HepG2 (cell line): ENCODE results near the gene NMT2. TPM values are rescaled to one million over a fixed set of nuclear protein-coding genes. Genes with fewer than 3 reads are reported as not detected.

ENCODE experiments used
- ARID2 ChIP-seq: sonication (generic); formaldehyde crosslinking; IDR thresholded peaks from 2 replicates; pipeline ENCODE4 v1.8.1; 2022; ENCODE audit warnings: mild to moderate bottlenecking, missing genetic modification reagents, borderline replicate concordance
- CTCF ChIP-seq: sonication (generic); formaldehyde crosslinking; IDR thresholded peaks from 2 replicates; pipeline ENCODE4 v1.5.0; 2020; ENCODE audit warnings: mild to moderate bottlenecking, missing genetic modification reagents, moderate library complexity
- HOXD1 ChIP-seq: sonication (generic); formaldehyde crosslinking; IDR thresholded peaks from 2 replicates; pipeline ENCODE4 v1.5.0; 2020; ENCODE audit warnings: missing genetic modification reagents
- MAFF ChIP-seq: IDR thresholded peaks from 2 replicates; pipeline ENCODE4 v1.6.1; 2011; ENCODE audit warnings: low read depth, low read length, improper control_type of control experiment
- NFKBIZ ChIP-seq: IDR thresholded peaks from 2 replicates; pipeline ENCODE4 v1.6.1; 2018; ENCODE audit warnings: missing genetic modification reagents, missing compliant biosample characterization
- PHF20 ChIP-seq: sonication (generic); formaldehyde crosslinking; IDR thresholded peaks from 2 replicates; pipeline ENCODE4 v1.5.0; 2020; ENCODE audit warnings: mild to moderate bottlenecking, missing genetic modification reagents
- PRDM4 ChIP-seq: sonication (generic); formaldehyde crosslinking; IDR thresholded peaks from 2 replicates; pipeline ENCODE4 v1.9.0; 2021; ENCODE audit warnings: missing genetic modification reagents, borderline replicate concordance
- SIN3A ChIP-seq: IDR thresholded peaks from 2 replicates; pipeline ENCODE4 v1.6.1; 2011; ENCODE audit warnings: low read depth, mild to moderate bottlenecking, control low read depth, low read length, borderline replicate concordance
- SKI ChIP-seq: fragments of 450-650 bp; IDR thresholded peaks from one replicate; pipeline ENCODE4 v1.6.1; 2018; ENCODE audit warnings: mild to moderate bottlenecking; ENCODE audit not compliant: partially characterized antibody
- XBP1 ChIP-seq: sonication (generic); formaldehyde crosslinking; IDR thresholded peaks from 2 replicates; pipeline ENCODE4 v1.5.0; 2020; ENCODE audit warnings: missing genetic modification reagents
- ZBTB14 ChIP-seq: sonication (generic); formaldehyde crosslinking; IDR thresholded peaks from 2 replicates; pipeline ENCODE4 v1.4.0; 2020; ENCODE audit warnings: missing genetic modification reagents
- ZMAT3 ChIP-seq: sonication (generic); formaldehyde crosslinking; conservative IDR thresholded peaks from 2 replicates; pipeline ENCODE4 v1.7.0; 2021; ENCODE audit warnings: missing genetic modification reagents
- ZNF383 ChIP-seq: sonication (generic); formaldehyde crosslinking; IDR thresholded peaks from 2 replicates; pipeline ENCODE4 v1.4.0; 2020; ENCODE audit warnings: missing genetic modification reagents, mild to moderate bottlenecking, borderline replicate concordance
- ZNF430 ChIP-seq: sonication (generic); formaldehyde crosslinking; IDR thresholded peaks from 2 replicates; pipeline ENCODE4 v1.9.0; 2021; ENCODE audit warnings: mild to moderate bottlenecking, missing genetic modification reagents
- ZNF670 ChIP-seq: sonication (generic); formaldehyde crosslinking; IDR thresholded peaks from 2 replicates; pipeline ENCODE4 v1.8.0; 2022; ENCODE audit warnings: mild to moderate bottlenecking, missing genetic modification reagents, borderline replicate concordance
- ZNF775 ChIP-seq: sonication (generic); formaldehyde crosslinking; IDR thresholded peaks from 2 replicates; pipeline ENCODE4 v1.4.0; 2020; ENCODE audit warnings: missing genetic modification reagents, mild to moderate bottlenecking, moderate library complexity, borderline replicate concordance
- ZNF792 ChIP-seq: IDR thresholded peaks from 2 replicates; pipeline ENCODE4 v1.6.1; 2016
- ZNF841 ChIP-seq: sonication (generic); formaldehyde crosslinking; IDR thresholded peaks from 2 replicates; pipeline ENCODE4 v1.8.1; 2023; ENCODE audit warnings: missing genetic modification reagents, borderline replicate concordance
- ZNF879 ChIP-seq: sonication (generic); formaldehyde crosslinking; IDR thresholded peaks from 2 replicates; pipeline ENCODE4 v1.8.1; 2023; ENCODE audit warnings: missing genetic modification reagents
- ZSCAN21 ChIP-seq: sonication (generic); formaldehyde crosslinking; IDR thresholded peaks from 2 replicates; pipeline ENCODE4 v1.8.0; 2022; ENCODE audit warnings: mild to moderate bottlenecking, missing genetic modification reagents, moderate library complexity, borderline replicate concordance
- polyA plus RNA-seq, 8 experiments: library from polyadenylated mRNA; depleted of rRNA in 3 of 8; stranded (reverse) in 7 of 8; unstranded in 1 of 8; fragments of >200 nt; fragmentation: Illumina TruSeq in 4 of 8; extraction: Trizol in 4 of 8; gene quantifications; 2 replicates each; pipeline versions ENCODE4 v1.2.1 to v1.2.3, GENCODE V29; 2011 to 2016; ENCODE audit warnings: low read depth in 4 of 8, missing spikeins in 1 of 8, mixed read lengths in 1 of 8; ENCODE audit not compliant: insufficient read depth in 1 of 8
- total RNA-seq, 5 experiments: library from RNA; depleted of rRNA; stranded (reverse); fragments of >200 nt; fragmentation: Illumina TruSeq; extraction: Trizol; gene quantifications; 2 replicates each; pipeline ENCODE4 v1.2.3, GENCODE V29; 2016; ENCODE audit warnings: low read depth in 1 of 5
- TF ChIP-seq, protein P1 (sequence below): sonication (generic); formaldehyde crosslinking; IDR thresholded peaks from 2 replicates; pipeline ENCODE4 v1.5.1; 2020; ENCODE audit warnings: missing genetic modification reagents, mild to moderate bottlenecking, borderline replicate concordance
- TF ChIP-seq, protein P2 (sequence below): IDR thresholded peaks from 2 replicates; pipeline ENCODE4 v1.6.1; 2016; ENCODE audit warnings: mild to moderate bottlenecking, missing biosample characterization, missing genetic modification reagents

Gene NMT2
- total and polyA plus RNA-seq, 2 of the 13 experiments (the other 11 are each of a cell fraction or from before 2014, with no cell fraction given), result 10.1 to 23.8 TPM

GRCh38 chr10:15084502-15084922 is 84.0 kb downstream of the NMT2 start (continued):
- TF ChIP-seq ZMAT3 (no peak), ZNF841 (CRISPR knock-in tag) (no peak), MAFF (no peak), ZNF383 (CRISPR knock-in tag) (no peak), ZNF430 (CRISPR knock-in tag) (no peak), ZBTB14 (CRISPR knock-in tag) (no peak), ZSCAN21 (CRISPR knock-in tag) (no peak), SKI (no peak), PRDM4 (CRISPR knock-in tag) (no peak), HOXD1 (CRISPR knock-in tag) (no peak), XBP1 (no peak), NFKBIZ (CRISPR knock-in tag) (no peak), ARID2 (no peak), PHF20 (CRISPR knock-in tag) (no peak), ZNF775 (CRISPR knock-in tag) (no peak), ZNF879 (no peak), CTCF (CRISPR knock-in tag) (0 out of 2 replicates have a peak, but pooled peaks have one; percentile 10), ZNF670 (no peak), SIN3A (0 out of 2 replicates have a peak, but pooled peaks have one; percentile 13), ZNF792 (CRISPR knock-in tag) (no peak)
- TF ChIP-seq, protein P1, sequence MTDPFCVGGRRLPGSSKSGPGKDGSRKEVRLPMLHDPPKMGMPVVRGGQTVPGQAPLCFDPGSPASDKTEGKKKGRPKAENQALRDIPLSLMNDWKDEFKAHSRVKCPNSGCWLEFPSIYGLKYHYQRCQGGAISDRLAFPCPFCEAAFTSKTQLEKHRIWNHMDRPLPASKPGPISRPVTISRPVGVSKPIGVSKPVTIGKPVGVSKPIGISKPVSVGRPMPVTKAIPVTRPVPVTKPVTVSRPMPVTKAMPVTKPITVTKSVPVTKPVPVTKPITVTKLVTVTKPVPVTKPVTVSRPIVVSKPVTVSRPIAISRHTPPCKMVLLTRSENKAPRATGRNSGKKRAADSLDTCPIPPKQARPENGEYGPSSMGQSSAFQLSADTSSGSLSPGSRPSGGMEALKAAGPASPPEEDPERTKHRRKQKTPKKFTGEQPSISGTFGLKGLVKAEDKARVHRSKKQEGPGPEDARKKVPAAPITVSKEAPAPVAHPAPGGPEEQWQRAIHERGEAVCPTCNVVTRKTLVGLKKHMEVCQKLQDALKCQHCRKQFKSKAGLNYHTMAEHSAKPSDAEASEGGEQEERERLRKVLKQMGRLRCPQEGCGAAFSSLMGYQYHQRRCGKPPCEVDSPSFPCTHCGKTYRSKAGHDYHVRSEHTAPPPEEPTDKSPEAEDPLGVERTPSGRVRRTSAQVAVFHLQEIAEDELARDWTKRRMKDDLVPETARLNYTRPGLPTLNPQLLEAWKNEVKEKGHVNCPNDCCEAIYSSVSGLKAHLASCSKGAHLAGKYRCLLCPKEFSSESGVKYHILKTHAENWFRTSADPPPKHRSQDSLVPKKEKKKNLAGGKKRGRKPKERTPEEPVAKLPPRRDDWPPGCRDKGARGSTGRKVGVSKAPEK (CRISPR knock-in tag), result no peak
- TF ChIP-seq, protein P2, sequence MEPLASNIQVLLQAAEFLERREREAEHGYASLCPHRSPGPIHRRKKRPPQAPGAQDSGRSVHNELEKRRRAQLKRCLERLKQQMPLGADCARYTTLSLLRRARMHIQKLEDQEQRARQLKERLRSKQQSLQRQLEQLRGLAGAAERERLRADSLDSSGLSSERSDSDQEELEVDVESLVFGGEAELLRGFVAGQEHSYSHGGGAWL (CRISPR knock-in tag), result no peak
